Psoas muscle (tissue), 8 donors: ENCODE measurements around the gene CORIN. TPM values are rescaled to one million over a fixed set of nuclear protein-coding genes. Genes with fewer than 3 reads are reported as not detected.

ENCODE experiments used
- ATAC-seq, 4 donors: fragments of 200-7000 bp; cut with Tn5 transposase; one replicate each; pipeline ENCODE4 v1.9.1; 2020; ENCODE audit warnings: moderate library complexity in 3 of 4, mild to moderate bottlenecking in 2 of 4
- DNase-seq, 2 donors: peaks; one replicate each; pipeline ENCODE4 v3.0.0-alpha.2; 2020
- H3K27ac ChIP-seq: fragments of 200-600 bp; one replicate; pipeline ENCODE4 v1.8.0; 2022
- H3K27me3 ChIP-seq, 3 donors: fragments of 200-600 bp in 1 of 3; one replicate each; pipeline versions ENCODE4 v1.6.1 to v1.8.0; 2013 to 2022; ENCODE audit warnings: low read length in 2 of 3, mild to moderate bottlenecking in 2 of 3, moderate library complexity in 1 of 3; ENCODE audit not compliant: insufficient read depth in 3 of 3
- H3K36me3 ChIP-seq, 2 donors: fragments of 200-600 bp in 1 of 2; one replicate each; pipeline versions ENCODE4 v1.6.1 to v1.8.0; 2013 to 2022; ENCODE audit warnings: low read depth in 1 of 2, mild to moderate bottlenecking in 1 of 2, moderate library complexity in 1 of 2; ENCODE audit not compliant: insufficient read depth in 1 of 2
- H3K4me1 ChIP-seq: fragments of 200-600 bp; one replicate; pipeline ENCODE4 v1.8.0; 2022
- H3K4me3 ChIP-seq: fragments of 200-600 bp; one replicate; pipeline ENCODE4 v1.8.0; 2022; ENCODE audit warnings: mild to moderate bottlenecking
- H3K9me3 ChIP-seq: fragments of 200-600 bp; one replicate; pipeline ENCODE4 v1.8.0; 2022
- WGBS, 3 donors: extraction: QIAGEN DNeasy Blood & Tissue Kit; methylation state at CpG; one replicate each; pipeline versions ENCODE4 v1.1.6 to v1.1.7; 2013; 5-methylcytosine and 5-hydroxymethylcytosine counted together
- intact Hi-C, 2 donors: fragments of 100-400 bp; cut with DNase I; formaldehyde crosslinking; loops; one replicate each; pipeline versions ENCODE4 v1.11.0 to v1.14.2; 2022
- polyA plus RNA-seq, 3 donors: library from polyadenylated mRNA; stranded (reverse); fragments of 200-250 nt; gene quantifications; one replicate each; pipeline ENCODE4 v1.2.3, GENCODE V29; 2013
- total RNA-seq, 4 donors: library from RNA; stranded (reverse); fragmentation: NEBNext Ultra II Directional in 2 of 4; extraction: Animal tissue kit (Norgen Biotek cat#: 25700) in 2 of 4; gene quantifications; one replicate each; pipeline versions ENCODE4 v1.2.1 to v1.2.4, GENCODE V29; 2021 to 2023
- TF ChIP-seq, protein P1 (sequence below): fragments of 200-600 bp; IDR thresholded peaks from one replicate; pipeline ENCODE4 v1.8.0; 2022; ENCODE audit warnings: antibody characterized with exemption
- donor health status: healthy with polysubstance abuse.
- donor health status: DM: no; HTN: no; CAD: no; lungs with moderate emphysema.
- donor health status: Bipolar disorder and iron deficiency.
- donor health status: healthy.
- donor health status: DM: yes; HTN: yes; CAD: no.
- donor health status: DM: no; HTN: no; CAD: no.
- donor health status: DM: no; HTN: no; CAD: no.
- donor health status: DM: yes; HTN: yes; CAD: no.

CORIN gene
- total and polyA plus RNA-seq, 7 donors: 0.03 to 1.3 (median 0.16) TPM; not detected in 1

DNA sequence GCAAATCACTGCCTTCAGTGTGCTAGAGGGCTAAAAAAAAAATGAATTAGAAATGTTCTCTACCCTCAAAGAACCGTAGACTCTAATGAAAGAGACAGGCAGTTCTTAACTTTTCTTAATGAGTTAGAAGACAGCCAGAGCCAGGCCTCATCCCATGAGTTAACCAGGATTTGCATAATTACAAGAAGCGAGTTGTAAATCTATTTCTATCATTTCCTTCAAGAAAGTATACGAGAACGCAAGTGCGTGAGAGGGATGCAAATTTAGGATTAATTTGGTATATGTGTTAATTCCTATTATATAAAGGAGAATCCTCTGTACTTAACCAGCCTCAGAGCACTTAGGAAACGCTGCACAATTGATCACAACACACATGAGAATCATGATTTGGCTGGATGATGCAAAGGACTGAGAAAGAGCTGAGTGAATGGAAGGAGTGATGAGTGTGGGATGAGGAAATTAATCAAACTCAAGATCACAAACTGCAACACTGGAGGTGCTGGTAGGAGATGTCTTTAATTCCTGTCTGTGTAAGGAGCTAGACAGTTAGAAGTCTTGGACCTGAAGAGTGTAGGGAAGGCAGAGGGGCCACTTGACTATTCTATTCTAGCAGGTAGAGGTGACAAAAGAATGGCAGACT, 195.6 kb downstream of the CORIN start:
- ATAC-seq: no peak
- H3K9me3 ChIP-seq: no peaks in the 10 kb centered on the region
- WGBS, 3 donors: 81 to 84% (median 83%) methylated on average over 6 of the region's 6 CpGs

DNA sequence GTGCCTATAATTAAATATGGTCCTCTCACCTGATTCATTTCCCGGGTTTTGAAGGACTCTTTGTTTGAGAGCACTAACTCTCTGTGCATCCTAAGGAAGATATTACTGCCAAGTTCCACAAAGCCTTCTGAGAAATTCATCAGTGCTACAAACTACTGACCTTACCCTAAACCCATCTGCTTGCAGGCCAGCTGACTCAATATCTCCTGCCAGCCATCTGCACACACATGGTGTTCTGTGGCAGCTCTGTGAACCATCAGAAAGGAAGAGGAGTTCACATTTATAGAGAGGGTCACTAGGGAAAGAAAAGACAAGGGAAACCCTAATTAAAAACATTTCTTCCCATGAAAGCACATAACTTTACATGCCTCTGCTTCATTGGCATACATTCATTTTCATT, 196.1 kb downstream of the CORIN start:
- TF ChIP-seq, protein P1, sequence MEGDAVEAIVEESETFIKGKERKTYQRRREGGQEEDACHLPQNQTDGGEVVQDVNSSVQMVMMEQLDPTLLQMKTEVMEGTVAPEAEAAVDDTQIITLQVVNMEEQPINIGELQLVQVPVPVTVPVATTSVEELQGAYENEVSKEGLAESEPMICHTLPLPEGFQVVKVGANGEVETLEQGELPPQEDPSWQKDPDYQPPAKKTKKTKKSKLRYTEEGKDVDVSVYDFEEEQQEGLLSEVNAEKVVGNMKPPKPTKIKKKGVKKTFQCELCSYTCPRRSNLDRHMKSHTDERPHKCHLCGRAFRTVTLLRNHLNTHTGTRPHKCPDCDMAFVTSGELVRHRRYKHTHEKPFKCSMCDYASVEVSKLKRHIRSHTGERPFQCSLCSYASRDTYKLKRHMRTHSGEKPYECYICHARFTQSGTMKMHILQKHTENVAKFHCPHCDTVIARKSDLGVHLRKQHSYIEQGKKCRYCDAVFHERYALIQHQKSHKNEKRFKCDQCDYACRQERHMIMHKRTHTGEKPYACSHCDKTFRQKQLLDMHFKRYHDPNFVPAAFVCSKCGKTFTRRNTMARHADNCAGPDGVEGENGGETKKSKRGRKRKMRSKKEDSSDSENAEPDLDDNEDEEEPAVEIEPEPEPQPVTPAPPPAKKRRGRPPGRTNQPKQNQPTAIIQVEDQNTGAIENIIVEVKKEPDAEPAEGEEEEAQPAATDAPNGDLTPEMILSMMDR: no peak
- H3K4me1 ChIP-seq: no peaks in the 10 kb centered on the region
- no peak for DNase-seq
- no peak overlapping the region for H3K27ac ChIP-seq
- ATAC-seq: no peak
- H3K4me3 ChIP-seq: no peak overlapping the region
- intact Hi-C loops: no loop called here
- H3K36me3 ChIP-seq: no peaks in the 10 kb centered on the region
- 10 to 21% (median 19%) methylated on average over 1 of the region's 1 CpG for WGBS, 3 donors
- H3K9me3 ChIP-seq: no peaks in the 10 kb centered on the region
- H3K27me3 ChIP-seq: peaks cover 0 to 3% (median 0%) of the 10 kb centered on the region in 3 donors

More for the DNA sequence above, 195.6 kb downstream of the CORIN start:
- no peak overlapping the region for H3K4me3 ChIP-seq
- H3K4me1 ChIP-seq: no peaks in the 10 kb centered on the region
- peaks cover 0 to 3% (median 0%) of the 10 kb centered on the region in 3 donors for H3K27me3 ChIP-seq
- no peak overlapping the region for H3K27ac ChIP-seq
- intact Hi-C loops: no loop called here
- no peaks in the 10 kb centered on the region for H3K36me3 ChIP-seq
- DNase-seq: no peak
- TF ChIP-seq, protein P1: no peak

DNA sequence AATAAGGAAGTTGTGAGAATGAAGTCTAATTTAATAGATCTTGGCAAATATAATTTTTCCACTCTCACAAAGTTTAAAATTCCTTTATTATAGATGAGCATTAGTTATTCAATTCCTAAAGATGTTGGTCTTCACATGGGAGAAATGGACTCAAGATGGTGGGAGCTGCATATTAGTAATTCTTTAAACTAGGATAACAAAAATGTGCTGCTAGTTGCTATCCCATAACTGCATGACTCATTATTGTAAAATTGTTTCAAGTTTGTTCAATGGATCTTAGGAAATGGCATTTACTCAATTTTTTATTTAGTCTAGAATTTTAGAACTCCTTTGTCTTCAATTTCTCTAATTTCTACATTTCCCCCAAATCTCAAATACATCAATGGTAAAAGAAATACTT, 197.0 kb downstream of the CORIN start:
- no peaks in the 10 kb centered on the region for H3K4me1 ChIP-seq
- intact Hi-C loops: no loop called here
- DNase-seq: no peak
- peaks cover 0 to 3% (median 0%) of the 10 kb centered on the region in 3 donors for H3K27me3 ChIP-seq
- no peak overlapping the region for H3K4me3 ChIP-seq
- TF ChIP-seq, protein P1: no peak
- no peak overlapping the region for H3K27ac ChIP-seq
- no peaks in the 10 kb centered on the region for H3K36me3 ChIP-seq
- no peaks in the 10 kb centered on the region for H3K9me3 ChIP-seq
- ATAC-seq: no peak

DNA sequence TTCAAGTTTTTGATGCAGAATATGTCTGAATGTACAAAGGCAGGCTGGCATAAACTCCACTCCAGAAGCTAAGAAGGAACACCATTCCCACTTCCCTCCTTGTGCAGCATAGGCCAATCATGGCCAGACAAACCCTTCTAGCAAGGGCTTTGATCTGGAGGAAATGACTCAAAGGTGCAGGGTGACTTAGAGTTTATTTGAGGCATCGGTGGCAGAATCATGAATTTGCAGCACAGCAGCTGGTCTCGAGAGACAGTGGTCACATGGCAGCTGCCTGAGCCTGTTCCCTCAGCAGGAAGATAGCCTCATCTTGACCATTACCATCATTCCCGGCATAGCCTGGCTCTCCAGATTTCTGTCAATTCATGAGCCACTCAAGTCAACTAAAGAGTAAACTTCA, 198.3 kb downstream of the CORIN start:
- ATAC-seq: no peak
- intact Hi-C loops: no loop called here

More for the DNA sequence above, 198.3 kb downstream of the CORIN start:
- no peak for DNase-seq
- H3K27me3 ChIP-seq: peaks cover 0 to 3% (median 0%) of the 10 kb centered on the region in 3 donors
- H3K36me3 ChIP-seq: no peaks in the 10 kb centered on the region
- no peaks in the 10 kb centered on the region for H3K9me3 ChIP-seq
- no peaks in the 10 kb centered on the region for H3K4me1 ChIP-seq
- TF ChIP-seq, protein P1: no peak
- WGBS, 3 donors: 58 to 62% (median 58%) methylated on average over 3 of the region's 3 CpGs
- H3K27ac ChIP-seq: no peak overlapping the region
- H3K4me3 ChIP-seq: no peak overlapping the region
